ENCODE measurements around the gene RBFOX1. TPM values are rescaled to one million over a fixed set of nuclear protein-coding genes. Genes with fewer than 3 reads are reported as not detected.

The RBFOX1 gene
- total and polyA plus RNA-seq, 2 experiments from 2014 or later = 5.7 to 7.4 TPM

DNA sequence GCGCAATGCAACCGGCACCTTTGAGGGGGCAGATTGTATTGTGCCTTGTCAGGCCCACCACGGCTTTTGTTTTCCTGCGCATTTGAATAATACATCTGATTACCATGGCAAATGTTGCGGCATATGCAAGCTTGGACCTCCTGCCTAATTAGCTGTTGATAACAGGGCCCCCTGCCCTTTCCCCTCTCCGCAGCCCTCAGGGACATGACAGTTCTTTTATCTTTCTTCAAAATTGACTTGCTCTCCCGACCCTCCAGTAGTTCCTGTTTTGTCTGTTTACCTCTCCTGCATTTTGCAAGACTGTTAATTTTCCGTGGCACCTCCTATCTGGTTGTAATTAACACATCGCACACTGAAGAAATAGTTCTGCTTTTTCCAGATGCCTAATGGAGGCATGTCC is 86.8 kb downstream of the RBFOX1 start:
- Histone ChIP-seq H3K36me3 (no peaks in the 10 kb centered on the region), H3K4me3 (no peak overlapping the region), H3K9me3 (ENCODE audit: low read depth) (no peaks in the 10 kb centered on the region), H3K4me1 (ENCODE audit: low read depth) (peaks cover 15% of the 10 kb centered on the region), H3K27me3 (no peaks in the 10 kb centered on the region), H3K27ac (no peak overlapping the region)
- no peak for DNase-seq (ENCODE audit: low read depth in 1 of 2, low spot score in 1 of 2)
- TF ChIP-seq, protein P1, sequence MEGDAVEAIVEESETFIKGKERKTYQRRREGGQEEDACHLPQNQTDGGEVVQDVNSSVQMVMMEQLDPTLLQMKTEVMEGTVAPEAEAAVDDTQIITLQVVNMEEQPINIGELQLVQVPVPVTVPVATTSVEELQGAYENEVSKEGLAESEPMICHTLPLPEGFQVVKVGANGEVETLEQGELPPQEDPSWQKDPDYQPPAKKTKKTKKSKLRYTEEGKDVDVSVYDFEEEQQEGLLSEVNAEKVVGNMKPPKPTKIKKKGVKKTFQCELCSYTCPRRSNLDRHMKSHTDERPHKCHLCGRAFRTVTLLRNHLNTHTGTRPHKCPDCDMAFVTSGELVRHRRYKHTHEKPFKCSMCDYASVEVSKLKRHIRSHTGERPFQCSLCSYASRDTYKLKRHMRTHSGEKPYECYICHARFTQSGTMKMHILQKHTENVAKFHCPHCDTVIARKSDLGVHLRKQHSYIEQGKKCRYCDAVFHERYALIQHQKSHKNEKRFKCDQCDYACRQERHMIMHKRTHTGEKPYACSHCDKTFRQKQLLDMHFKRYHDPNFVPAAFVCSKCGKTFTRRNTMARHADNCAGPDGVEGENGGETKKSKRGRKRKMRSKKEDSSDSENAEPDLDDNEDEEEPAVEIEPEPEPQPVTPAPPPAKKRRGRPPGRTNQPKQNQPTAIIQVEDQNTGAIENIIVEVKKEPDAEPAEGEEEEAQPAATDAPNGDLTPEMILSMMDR (IDR thresholded peaks at IDR 0.05; ENCODE audit: low read depth, low read length) = no peak

DNA sequence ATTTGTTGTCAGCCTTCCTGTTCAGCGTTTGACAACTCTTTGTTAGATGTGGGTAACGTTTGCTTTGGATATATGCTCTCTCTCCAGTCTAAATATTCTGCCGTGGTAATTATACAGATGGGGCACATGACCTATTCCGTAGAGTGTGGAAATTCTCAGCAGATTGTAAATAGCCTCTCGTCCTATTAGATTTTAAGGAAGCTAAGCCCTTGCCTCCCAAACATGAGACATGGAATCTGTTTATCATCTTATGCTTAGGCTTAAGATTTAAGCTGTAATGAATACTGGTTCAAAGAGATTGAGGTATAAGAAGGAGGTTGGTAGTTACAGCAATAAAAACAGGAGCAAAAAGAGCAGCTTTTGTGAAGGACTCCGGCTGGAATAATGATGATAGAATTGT is 87.4 kb downstream of the RBFOX1 start:
- TF ChIP-seq, protein P1 (IDR thresholded peaks at IDR 0.05; ENCODE audit: low read depth, low read length) = no peak
- H3K36me3 ChIP-seq = no peaks in the 10 kb centered on the region
- no peaks in the 10 kb centered on the region for H3K9me3 ChIP-seq (ENCODE audit: low read depth)
- H3K27me3 ChIP-seq = no peaks in the 10 kb centered on the region
- peaks cover 15% of the 10 kb centered on the region for H3K4me1 ChIP-seq (ENCODE audit: low read depth)
- no peak overlapping the region for H3K27ac ChIP-seq
- no peak for DNase-seq (ENCODE audit: low read depth in 1 of 2, low spot score in 1 of 2)
- H3K4me3 ChIP-seq = no peak overlapping the region

DNA sequence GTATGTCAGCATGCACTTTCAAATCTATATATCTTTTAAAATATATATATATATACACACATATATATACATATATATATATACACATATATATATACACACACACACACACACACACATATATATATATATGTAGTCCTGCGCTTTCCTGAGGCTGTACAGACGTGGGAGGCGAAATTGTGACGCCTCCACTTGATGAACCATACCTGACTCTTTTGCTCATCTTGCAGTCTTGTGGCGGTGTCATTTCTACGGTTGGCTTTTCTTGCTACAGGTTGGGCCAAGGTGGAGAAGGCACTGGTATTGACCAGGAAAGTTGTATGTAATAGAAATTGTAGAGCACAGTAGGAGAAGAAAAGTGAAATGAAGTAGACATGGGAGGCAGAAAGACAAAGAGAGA is 88.2 kb downstream of the RBFOX1 start:
- no peaks in the 10 kb centered on the region for H3K36me3 ChIP-seq
- no peak overlapping the region for H3K4me3 ChIP-seq
- H3K4me1 ChIP-seq (ENCODE audit: low read depth) = peaks cover 15% of the 10 kb centered on the region
- no peaks in the 10 kb centered on the region for H3K9me3 ChIP-seq (ENCODE audit: low read depth)
- H3K27ac ChIP-seq = no peak overlapping the region
- TF ChIP-seq, protein P1 (IDR thresholded peaks at IDR 0.05; ENCODE audit: low read depth, low read length) = no peak
- H3K27me3 ChIP-seq = no peaks in the 10 kb centered on the region
- DNase-seq (ENCODE audit: low read depth in 1 of 2, low spot score in 1 of 2) = no peak

DNA sequence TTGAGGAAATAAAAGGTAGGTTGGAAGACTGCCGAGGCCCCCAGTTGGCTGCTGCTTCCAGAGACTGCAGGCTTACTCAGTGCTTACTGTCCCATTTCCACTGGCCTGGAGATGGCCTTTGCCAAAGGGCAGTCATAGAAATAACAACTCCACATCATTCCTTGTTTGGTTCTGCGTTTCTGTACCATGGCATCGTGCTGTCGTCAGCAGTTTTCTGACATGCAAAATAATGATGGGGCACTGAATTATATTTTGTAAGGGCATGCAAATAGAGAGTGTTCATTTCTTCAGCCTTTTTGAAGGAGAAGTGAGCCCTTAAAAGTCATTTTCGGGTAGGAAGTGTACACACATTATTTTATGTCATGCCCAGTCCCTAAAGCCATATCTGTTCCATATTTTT is 88.9 kb downstream of the RBFOX1 start:
- no peak overlapping the region for H3K27ac ChIP-seq
- TF ChIP-seq, protein P1 (IDR thresholded peaks at IDR 0.05; ENCODE audit: low read depth, low read length) = no peak
- DNase-seq (ENCODE audit: low read depth in 1 of 2, low spot score in 1 of 2) = no peak
- H3K27me3 ChIP-seq = no peaks in the 10 kb centered on the region
- no peaks in the 10 kb centered on the region for H3K36me3 ChIP-seq
- no peak overlapping the region for H3K4me3 ChIP-seq
- H3K4me1 ChIP-seq (ENCODE audit: low read depth) = peaks cover 15% of the 10 kb centered on the region
- no peaks in the 10 kb centered on the region for H3K9me3 ChIP-seq (ENCODE audit: low read depth)

DNA sequence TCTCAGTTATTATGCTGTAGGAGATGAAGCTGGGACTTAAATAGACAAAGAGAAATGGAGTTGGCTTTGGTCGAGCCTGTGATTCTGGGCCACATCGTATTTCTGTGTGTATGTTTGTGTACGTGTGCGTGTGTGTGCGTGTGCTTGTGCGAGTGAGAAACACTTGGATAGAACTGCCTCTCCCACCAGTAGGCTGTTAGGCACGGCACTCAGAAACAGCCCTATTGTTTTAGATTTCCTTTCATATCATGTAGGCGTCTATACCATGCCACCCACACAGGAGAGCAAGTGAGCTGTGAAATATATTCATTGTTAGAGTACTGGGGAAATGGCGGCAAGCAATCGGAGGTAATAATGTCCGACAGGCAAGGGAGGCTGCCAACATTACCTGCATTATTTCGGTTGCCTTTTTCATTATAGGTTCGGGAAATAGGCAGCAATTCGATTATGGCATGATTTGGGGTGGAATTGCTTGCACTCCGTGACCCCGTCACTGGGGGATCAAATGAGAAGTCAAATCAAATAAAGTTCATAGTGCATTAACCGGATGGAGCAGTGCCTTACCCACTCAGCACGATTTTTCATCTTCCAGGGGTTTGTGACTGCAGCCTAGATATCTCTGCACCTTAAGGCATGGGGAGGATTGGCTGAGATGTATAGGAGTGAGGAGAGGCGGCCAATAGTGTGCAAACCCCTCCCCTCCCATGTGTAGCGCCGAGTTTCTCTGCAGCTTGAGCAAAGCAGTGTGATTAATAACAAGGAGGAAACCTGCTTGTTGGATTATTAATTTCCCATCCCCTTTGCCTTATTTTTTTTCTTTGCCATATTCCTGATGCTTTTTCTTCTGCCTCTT is 89.6 kb downstream of the RBFOX1 start:
- Histone ChIP-seq H3K36me3 (no peaks in the 10 kb centered on the region), H3K27me3 (no peaks in the 10 kb centered on the region), H3K4me3 (no peak overlapping the region), H3K9me3 (ENCODE audit: low read depth) (no peaks in the 10 kb centered on the region), H3K4me1 (ENCODE audit: low read depth) (peaks cover 15% of the 10 kb centered on the region), H3K27ac (no peak overlapping the region)
- no peak for DNase-seq (ENCODE audit: low read depth in 1 of 2, low spot score in 1 of 2)
- TF ChIP-seq, protein P1 (IDR thresholded peaks at IDR 0.05; ENCODE audit: low read depth, low read length) = no peak
